ENCODE measurements around the gene USP17L25.
"Not testable (repeated sequence)": the region's sequence is repeated elsewhere in the genome, so short reads cannot be mapped to it uniquely, and the experiment has no call there.

Gene USP17L25
- 0 reads per million in 4 experiments for total RNA-seq

- DNase-seq: not testable (repeated sequence)
These were observed at the start of gene USP17L25 for GRCh38 chr4:9329611-9330010. USP17L25 (plus strand) TSS chr4:9329911; CDS start chr4:9329911, 0 bp downstream.

- DNase-seq: not testable (repeated sequence)
These were observed 5.5 kb upstream of the USP17L25 start for GRCh38 chr4:9324191-9324590.

- not testable (repeated sequence) for DNase-seq
These were observed 4.8 kb upstream of the USP17L25 start, which contains the start of gene USP17L24 for GRCh38 chr4:9324865-9325264. USP17L24 (plus strand) TSS chr4:9325165; CDS start chr4:9325165, 0 bp downstream.

GRCh38 chr4:9334358-9334757 lies 4.6 kb downstream of the USP17L25 start, which contains the start of gene USP17L26:
USP17L26 (plus strand) TSS chr4:9334658; CDS start chr4:9334658, 0 bp downstream.
- DNase-seq: not testable (repeated sequence)

- DNase-seq: not testable (repeated sequence)
These were observed 9.4 kb downstream of the USP17L25 start, which contains the start of gene USP17L5 for GRCh38 chr4:9339103-9339502. USP17L5 (plus strand) TSS chr4:9339403; CDS start chr4:9339403, 0 bp downstream.

GRCh38 chr4:9343848-9344247 lies 14.1 kb downstream of the USP17L25 start, which contains the start of gene USP17L27:
USP17L27 (plus strand) TSS chr4:9344148; CDS start chr4:9344148, 0 bp downstream.
- not testable (repeated sequence) for DNase-seq

GRCh38 chr4:9348593-9348992 lies 18.9 kb downstream of the USP17L25 start, which contains the start of gene USP17L28:
USP17L28 (plus strand) TSS chr4:9348893; CDS start chr4:9348893, 0 bp downstream.
- DNase-seq: not testable (repeated sequence)

- DNase-seq: not testable (repeated sequence)
These were observed 21.2 kb downstream of the USP17L25 start for GRCh38 chr4:9350866-9351265.

GRCh38 chr4:9353338-9353737 lies 23.6 kb downstream of the USP17L25 start, which contains the start of gene USP17L29:
USP17L29 (plus strand) TSS chr4:9353638; CDS start chr4:9353638, 0 bp downstream.
- not testable (repeated sequence) for DNase-seq

GRCh38 chr4:9362829-9363228 lies 33.1 kb downstream of the USP17L25 start, which contains the start of gene USP17L30:
USP17L30 (plus strand) TSS chr4:9363129; CDS start chr4:9363129, 0 bp downstream.
- DNase-seq: not testable (repeated sequence)

GRCh38 chr4:9379881-9380280 lies 50.2 kb downstream of the USP17L25 start:
- DNase-seq: not testable (repeated sequence)
